Stimulated activated CD4-positive, alpha-beta T cell treated with anti-CD3 and anti-CD28 coated beads, Interleukin-1b, Interleukin-23, amount 100 ng/mL, for 4 hours (primary cell): ENCODE measurements around the gene PAPPA.

Experiments
- DNase-seq, 2 donors: peaks; one replicate each; pipeline ENCODE4 v3.0.0-alpha.2; 2020; ENCODE audit warnings: low read depth in 2 of 2

PAPPA gene

GRCh38 chr9:116151966-116152381 is 1.6 kb upstream of the PAPPA start:
- no peak for DNase-seq

GRCh38 chr9:116152390-116152789 is 1.2 kb upstream of the PAPPA start:
- DNase-seq: no peak

- no peak for DNase-seq
These were observed 438 bp upstream of the PAPPA start for GRCh38 chr9:116152941-116153764.

- DNase-seq: no peak
These were observed 864 bp downstream of the PAPPA start for GRCh38 chr9:116154334-116154975.

- no peak for DNase-seq
These were observed 1.5 kb downstream of the PAPPA start for GRCh38 chr9:116154976-116155697.

GRCh38 chr9:116155698-116156039 is 2.1 kb downstream of the PAPPA start:
- no peak for DNase-seq

- DNase-seq: no peak
These were observed 3.2 kb downstream of the PAPPA start for GRCh38 chr9:116156621-116157314.

- no peak for DNase-seq
These were observed 4.0 kb downstream of the PAPPA start for GRCh38 chr9:116157436-116158138.

- no peak for DNase-seq
These were observed 7.3 kb downstream of the PAPPA start for GRCh38 chr9:116160676-116161571.

GRCh38 chr9:116162241-116162781 is 8.7 kb downstream of the PAPPA start:
- DNase-seq: no peak

GRCh38 chr9:116163293-116164055 is 9.9 kb downstream of the PAPPA start:
- DNase-seq: no peak

- no peak for DNase-seq
These were observed 12.3 kb downstream of the PAPPA start for GRCh38 chr9:116165912-116166311.

- no peak for DNase-seq
These were observed 13.1 kb downstream of the PAPPA start for GRCh38 chr9:116166713-116167112.

- DNase-seq: no peak
These were observed 14.6 kb downstream of the PAPPA start for GRCh38 chr9:116168231-116168630.

- DNase-seq: no peak
These were observed 18.6 kb downstream of the PAPPA start for GRCh38 chr9:116172216-116172615.

- no peak for DNase-seq
These were observed 20.8 kb downstream of the PAPPA start for GRCh38 chr9:116174347-116174746.

- DNase-seq: no peak
These were observed 22.0 kb downstream of the PAPPA start for GRCh38 chr9:116175614-116176013.

GRCh38 chr9:116178481-116179211 is 25.1 kb downstream of the PAPPA start:
- DNase-seq: no peak

GRCh38 chr9:116179568-116179967 is 26.0 kb downstream of the PAPPA start:
- no peak for DNase-seq
